OCI-LY1 (cell line): Measurements from ENCODE around the gene FZD4.

ENCODE experiments used
- CTCF ChIP-seq: fragments of 200-600 bp; sonication (generic), shearing (Covaris generic); IDR thresholded peaks from 2 replicates; pipeline ENCODE4 v1.5.1; 2017; ENCODE audit warnings: mild to moderate bottlenecking, antibody characterized with exemption, low read length, moderate library complexity, mixed read lengths
- EZH2 ChIP-seq: fragments of 200-600 bp; sonication (generic), shearing (Covaris generic); IDR thresholded peaks from 2 replicates; pipeline ENCODE4 v1.8.0; 2017; ENCODE audit warnings: borderline replicate concordance, mixed run types, mild to moderate bottlenecking, antibody characterized with exemption, low read length, moderate library complexity, mixed read lengths

- TF ChIP-seq CTCF (no peak), EZH2 (no peak)
Observed at GRCh38 chr11:86993031-86993430, 37.8 kb upstream of the FZD4 start.
